ENCODE data around the gene GPR18.

Gene GPR18

DNA sequence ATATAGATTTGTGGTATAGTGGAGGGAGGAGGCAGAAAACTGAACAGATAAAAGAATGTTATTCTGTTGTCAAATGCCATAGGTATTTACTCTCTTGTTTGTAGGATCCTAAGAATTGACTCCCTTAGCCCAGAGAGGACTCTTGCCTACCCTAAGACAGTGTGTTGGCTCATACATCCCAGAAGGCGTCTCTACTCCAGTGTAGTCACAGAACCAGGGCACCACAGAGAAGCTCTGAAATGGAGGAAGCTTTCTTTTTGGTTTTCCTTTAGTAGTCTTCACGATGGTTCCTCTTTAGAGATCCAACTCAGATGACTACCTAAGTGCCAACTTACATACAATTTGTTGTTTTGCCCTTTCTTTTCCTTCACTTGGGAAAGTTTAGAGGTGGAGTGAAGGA, 35.0 kb upstream of the GPR18 start:
- intact Hi-C loops (cut with DNase I) = no loop called here
- no peak for DNase-seq

GRCh38 chr13:99290894-99291293, 32.7 kb upstream of the GPR18 start:
- no peak for DNase-seq
- intact Hi-C loops (cut with DNase I) = no loop called here

DNA sequence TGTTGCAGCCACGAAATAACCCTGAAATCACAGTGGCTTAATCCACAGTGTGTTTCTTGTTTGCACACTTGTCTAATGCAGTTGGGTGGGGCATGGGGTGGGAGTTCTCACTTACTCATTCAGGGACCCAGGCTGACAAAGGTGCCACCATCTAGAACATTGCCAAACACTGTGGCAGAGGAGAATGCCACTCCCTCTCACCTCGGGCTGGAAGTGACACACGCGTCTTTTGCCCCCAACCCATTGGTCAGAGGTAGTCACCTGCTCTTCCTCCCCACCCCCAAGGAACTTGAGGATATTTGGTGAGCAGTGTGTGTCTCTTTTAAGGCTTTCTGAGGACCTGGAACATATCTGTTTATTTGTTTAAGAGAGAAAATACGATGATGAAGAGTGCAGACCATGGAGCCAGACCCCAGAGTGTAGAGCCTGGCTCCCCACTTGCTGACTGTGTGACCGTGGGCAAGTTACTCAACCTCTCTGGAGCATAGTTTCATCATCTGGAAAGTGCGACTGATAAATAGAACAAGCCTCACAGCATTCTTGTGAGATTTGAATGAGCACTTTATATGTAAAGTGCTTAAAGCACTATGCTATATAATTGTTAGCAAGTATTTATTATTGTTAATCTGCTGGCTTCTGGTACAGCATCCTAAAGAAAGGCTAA, 31.6 kb upstream of the GPR18 start:
- intact Hi-C loops (cut with DNase I) = no loop called here
- no peak for DNase-seq

GRCh38 chr13:99289271-99289670, 31.1 kb upstream of the GPR18 start:
- intact Hi-C loops (cut with DNase I) = no loop called here
- no peak for DNase-seq

- intact Hi-C loops (cut with DNase I) = no loop called here
- no peak for DNase-seq
Measured at GRCh38 chr13:99288089-99288488, 29.9 kb upstream of the GPR18 start.

GRCh38 chr13:99287551-99287950, 29.4 kb upstream of the GPR18 start:
- intact Hi-C loops (cut with DNase I) = no loop called here
- DNase-seq = no peak

DNA sequence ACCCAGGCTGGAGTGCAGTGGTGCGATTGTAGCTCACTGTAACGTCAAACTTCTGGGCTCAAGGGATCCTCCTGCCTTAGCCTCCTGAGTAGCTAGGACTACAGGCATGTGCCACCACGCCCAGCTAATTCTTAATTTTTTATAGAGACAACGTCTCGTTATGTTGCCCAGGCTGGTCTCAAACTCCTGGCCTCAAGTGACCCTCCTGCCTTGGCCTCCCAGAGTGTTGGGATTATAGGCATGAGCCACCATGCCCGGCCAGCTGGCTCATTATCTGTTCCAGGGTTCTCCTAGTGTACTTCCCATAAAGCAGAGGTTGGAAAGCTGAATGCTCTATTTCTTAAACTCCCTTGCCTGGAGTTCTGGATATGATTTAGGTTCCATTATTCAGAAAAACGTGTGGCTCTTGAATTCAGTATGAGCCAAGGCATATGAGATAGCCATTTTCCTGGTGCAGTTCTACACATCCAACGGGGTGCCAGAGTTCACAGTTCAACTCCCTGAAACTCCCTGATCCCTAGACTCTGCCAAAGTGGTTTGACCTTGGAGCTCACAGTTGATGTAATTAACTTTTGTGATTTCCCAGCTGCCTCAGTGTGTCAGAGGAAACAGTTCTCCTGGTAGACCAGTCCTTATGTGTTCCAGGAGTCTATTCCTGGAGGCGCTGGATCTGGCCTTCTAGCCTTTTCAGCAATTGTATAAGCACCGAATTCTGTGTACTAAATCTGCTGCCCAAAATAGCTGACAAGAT, 27.4 kb upstream of the GPR18 start:
- intact Hi-C loops (cut with DNase I) = no loop called here
- no peak for DNase-seq

DNA sequence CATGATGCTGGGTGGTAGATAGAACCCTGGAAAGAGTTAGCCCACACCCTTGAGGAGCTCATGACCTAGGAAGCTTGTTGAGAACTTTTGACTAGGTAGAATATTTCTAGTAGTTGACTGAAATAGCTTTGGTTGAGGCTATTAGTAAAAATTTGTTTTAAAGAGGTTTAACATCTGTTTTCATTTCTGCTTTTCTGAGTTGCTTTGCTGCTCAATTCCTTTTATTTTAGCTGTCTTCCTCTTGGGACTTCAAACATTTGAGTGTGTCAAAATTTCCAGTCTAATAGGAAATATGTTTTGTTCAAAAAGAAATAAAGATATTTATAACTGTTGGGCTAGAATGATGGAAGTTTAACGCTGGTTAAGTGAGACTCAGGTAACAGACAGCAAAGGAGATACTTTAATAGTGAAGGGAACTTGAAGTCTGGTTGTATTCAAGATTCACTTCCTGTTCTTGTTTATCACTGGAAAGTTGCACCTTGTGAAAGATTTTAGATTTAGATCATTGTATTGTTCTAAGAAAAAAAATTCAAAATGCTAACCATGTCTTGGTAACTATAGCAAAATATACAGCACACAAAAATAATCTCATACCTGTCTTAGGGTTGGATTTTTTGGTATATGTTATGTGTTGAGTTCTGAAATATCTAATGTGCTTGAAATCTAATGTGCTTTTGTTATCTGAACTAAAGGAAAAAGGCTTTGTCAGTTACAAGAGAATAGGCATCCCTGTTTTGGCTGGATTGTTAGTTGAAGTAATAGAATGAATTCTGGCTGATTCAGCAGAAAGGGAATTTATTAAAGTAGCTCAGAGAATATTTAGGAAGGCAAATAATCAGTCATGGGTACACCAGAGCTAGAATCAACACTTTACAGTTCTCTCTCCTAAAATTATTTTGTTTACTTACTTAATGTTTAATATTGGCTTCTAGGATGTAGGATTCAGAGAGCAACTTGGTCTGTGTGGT, 24.4 kb upstream of the GPR18 start:
- intact Hi-C loops (cut with DNase I) = no loop called here
- no peak for DNase-seq

DNA sequence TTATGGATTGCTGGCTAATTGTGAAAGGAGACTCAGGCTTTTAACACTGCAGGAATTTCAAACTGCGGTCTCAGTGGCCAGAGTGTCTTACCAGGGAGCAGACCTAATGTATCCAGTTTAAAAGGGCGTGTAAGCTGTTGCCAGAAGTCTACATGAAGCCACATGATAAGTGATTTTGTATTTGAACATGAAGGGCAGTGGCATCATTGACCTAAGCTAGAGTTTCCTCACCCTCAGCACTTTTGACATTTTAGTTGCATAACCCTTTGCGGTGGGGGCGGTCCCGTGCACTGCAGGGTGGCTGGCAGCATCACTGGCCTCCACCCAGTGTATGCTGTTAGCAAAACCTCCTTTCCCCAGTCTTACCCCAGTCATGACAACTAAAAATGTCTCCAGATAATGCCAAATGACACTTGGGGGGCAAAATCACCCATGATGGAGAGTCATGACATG, 23.7 kb upstream of the GPR18 start:
- DNase-seq = no peak
- intact Hi-C loops (cut with DNase I) = no loop called here

DNA sequence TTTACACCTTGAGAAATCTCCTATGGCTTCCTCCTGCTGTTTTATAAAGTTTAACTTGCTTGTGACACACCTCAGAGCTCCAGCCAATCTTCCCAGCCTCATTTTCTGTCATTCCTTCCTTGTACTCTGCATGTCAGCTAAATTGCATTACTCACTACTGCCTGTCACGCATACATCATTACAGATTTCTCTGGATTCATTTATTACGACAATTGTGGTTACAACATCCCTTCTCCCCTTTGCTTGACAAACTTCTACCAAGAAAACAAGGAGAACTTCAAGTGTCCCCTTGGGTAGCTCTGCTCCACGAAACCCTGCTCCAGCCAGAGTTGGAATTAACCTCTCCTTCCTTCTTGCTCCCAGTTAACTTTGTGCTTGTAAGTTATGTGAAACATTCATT, 22.0 kb upstream of the GPR18 start:
- intact Hi-C loops (cut with DNase I) = no loop called here
- DNase-seq = no peak

- no peak for DNase-seq
- intact Hi-C loops (cut with DNase I) = no loop called here
Measured at GRCh38 chr13:99279637-99280036, 21.5 kb upstream of the GPR18 start.

DNA sequence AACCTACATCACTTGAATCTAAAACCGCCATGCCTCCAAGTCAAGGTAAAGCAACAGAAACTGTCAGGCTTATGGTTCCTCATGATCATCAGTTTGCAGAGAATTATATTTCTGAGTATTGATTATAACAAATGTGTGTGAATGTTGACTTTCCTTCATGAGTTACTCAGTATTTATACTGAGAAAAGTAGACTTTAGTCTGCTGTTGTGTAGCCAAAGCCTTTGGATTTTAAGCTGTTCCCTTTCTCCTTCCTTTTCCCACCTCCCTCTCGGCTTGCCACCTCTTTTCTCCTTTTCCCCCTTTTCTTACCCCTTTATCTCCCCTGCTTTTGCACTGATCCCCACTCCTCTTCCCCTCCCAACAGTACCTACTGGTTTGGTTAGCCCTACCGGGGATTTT, 20.7 kb upstream of the GPR18 start:
- intact Hi-C loops (cut with DNase I) = no loop called here
- no peak for DNase-seq

- no peak for DNase-seq
- intact Hi-C loops (cut with DNase I) = no loop called here
Measured at GRCh38 chr13:99278200-99278599, 20.0 kb upstream of the GPR18 start.

- DNase-seq = no peak
- intact Hi-C loops (cut with DNase I) = no loop called here
Measured at GRCh38 chr13:99277629-99278028, 19.4 kb upstream of the GPR18 start.

GRCh38 chr13:99276706-99277105, 18.5 kb upstream of the GPR18 start:
- DNase-seq = no peak
- intact Hi-C loops (cut with DNase I) = no loop called here

DNA sequence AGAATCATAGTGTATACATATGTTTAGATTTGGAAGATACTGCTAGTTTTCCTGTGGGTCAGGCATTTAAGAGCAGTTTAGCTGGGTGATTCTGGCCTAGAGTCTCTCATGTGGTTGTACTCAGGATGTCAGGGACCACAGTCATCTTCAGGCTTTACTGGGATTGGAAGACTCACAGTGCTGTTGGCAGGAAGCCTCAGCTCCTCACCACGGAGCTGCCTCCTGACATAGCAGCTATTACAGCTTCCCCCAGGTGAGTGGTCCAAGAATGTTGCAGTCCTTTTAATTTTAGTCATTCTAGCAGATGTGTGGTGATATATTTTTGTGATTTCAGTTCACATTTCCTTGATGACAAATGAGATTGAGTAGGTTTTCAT, 16.9 kb upstream of the GPR18 start:
- no peak for DNase-seq
- intact Hi-C loops (cut with DNase I) = no loop called here

DNA sequence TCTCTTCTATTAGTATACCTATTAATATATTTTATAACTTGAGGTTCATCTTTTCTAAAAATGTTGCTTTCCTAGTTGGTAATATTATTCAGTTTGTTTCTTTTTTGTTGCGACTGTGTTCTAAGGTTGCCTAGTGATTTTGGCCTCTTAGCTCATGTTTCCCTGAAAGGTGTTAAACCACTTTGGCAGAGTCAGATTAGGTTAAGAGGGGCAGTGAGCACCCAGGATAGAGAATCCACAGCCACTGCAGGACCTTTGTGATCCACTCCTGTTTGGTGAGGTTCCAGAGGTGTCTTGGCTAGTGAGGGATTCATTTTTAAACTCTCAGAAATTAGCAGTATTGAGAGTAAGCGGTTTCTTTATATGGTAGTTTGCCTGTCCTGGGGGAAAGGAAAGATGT, 14.9 kb upstream of the GPR18 start:
- intact Hi-C loops (cut with DNase I) = no loop called here
- no peak for DNase-seq

GRCh38 chr13:99272481-99272880, 14.3 kb upstream of the GPR18 start:
- intact Hi-C loops (cut with DNase I) = no loop called here

GRCh38 chr13:99271249-99271648, 13.1 kb upstream of the GPR18 start:
- intact Hi-C loops (cut with DNase I) = no loop called here
- DNase-seq = no peak

More at GRCh38 chr13:99272481-99272880, 14.3 kb upstream of the GPR18 start:
- DNase-seq = no peak

DNA sequence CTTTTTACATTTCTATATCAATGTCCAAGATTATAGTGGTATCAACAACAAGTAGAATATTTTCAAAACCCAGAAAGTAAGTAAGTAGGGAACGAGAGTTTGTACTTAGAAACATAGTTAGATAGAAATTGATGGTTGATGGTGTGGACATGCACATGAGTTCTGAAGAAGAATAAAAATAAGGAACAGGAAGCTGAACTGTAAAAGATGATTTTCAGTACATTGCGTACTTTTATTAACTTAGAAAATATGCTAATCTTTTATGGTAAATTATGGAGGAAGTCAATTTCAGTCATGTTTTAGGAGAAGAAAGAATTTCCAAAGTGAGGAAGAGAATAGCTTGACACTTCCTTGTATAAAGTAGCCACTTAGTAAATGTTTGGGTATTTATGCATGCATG, 12.3 kb upstream of the GPR18 start:
- no peak for DNase-seq
- intact Hi-C loops (cut with DNase I) = loop anchor here (1.0 kb wide), 1 partner anchor 167 kb away; no protein-coding TSS in a partner anchor

GRCh38 chr13:99269627-99270241, 11.6 kb upstream of the GPR18 start:
- no peak for DNase-seq
- intact Hi-C loops (cut with DNase I) = loop anchor here (1.0 to 5.0 kb wide), 2 partner anchors 67 to 168 kb away; partner anchors contain the start of gene UBAC2
